Mesendoderm (in vitro differentiated cells): Measurements from ENCODE around the gene TNFRSF9.
"Not testable (repeated sequence)": the region's sequence is repeated elsewhere in the genome, so short reads cannot be mapped to it uniquely, and the experiment has no call there.

Source experiments
- DNase-seq: peaks from one replicate; pipeline ENCODE4 v3.0.0; 2013
- H2AK5ac ChIP-seq: 2 replicates; pipeline ENCODE4 v1.6.1; 2013; ENCODE audit warnings: low read length, inconsistent platforms
- H2BK120ac ChIP-seq: 2 replicates; pipeline ENCODE4 v1.6.1; 2013; ENCODE audit warnings: low read depth, mild to moderate bottlenecking, low read length, moderate library complexity, mixed read lengths
- H2BK15ac ChIP-seq: replicated peaks from 2 replicates; pipeline ENCODE4 v1.6.1; 2013; ENCODE audit warnings: low read depth, mild to moderate bottlenecking, moderate library complexity
- H2BK5ac ChIP-seq: 2 replicates; pipeline ENCODE4 v1.6.1; 2013; ENCODE audit warnings: low read length, inconsistent platforms
- H3K18ac ChIP-seq: 2 replicates; pipeline ENCODE4 v1.6.1; 2013; ENCODE audit warnings: mild to moderate bottlenecking, low read length, mixed read lengths
- H3K23ac ChIP-seq: one replicate; pipeline ENCODE4 v1.6.1; 2013; ENCODE audit warnings: low read length
- H3K27ac ChIP-seq: 2 replicates; pipeline ENCODE4 v1.5.1; 2013; ENCODE audit warnings: low read depth, mild to moderate bottlenecking, inconsistent platforms, low read length, moderate library complexity
- H3K27me3 ChIP-seq: 2 replicates; pipeline ENCODE4 v1.6.1; 2013; ENCODE audit warnings: low read length, control low read depth, mild to moderate bottlenecking, inconsistent platforms; ENCODE audit not compliant: insufficient read depth, poor library complexity
- H3K36me3 ChIP-seq: 2 replicates; pipeline ENCODE4 v1.6.1; 2013; ENCODE audit warnings: low read length, inconsistent platforms; ENCODE audit not compliant: control insufficient read depth, insufficient read depth
- H3K4ac ChIP-seq: one replicate; pipeline ENCODE4 v1.6.1; 2013; ENCODE audit warnings: low read depth, mild to moderate bottlenecking, low read length, moderate library complexity
- H3K4me1 ChIP-seq: 2 replicates; pipeline ENCODE4 v1.6.1; 2013; ENCODE audit warnings: low read depth, low read length, inconsistent platforms; ENCODE audit not compliant: control insufficient read depth
- H3K4me2 ChIP-seq: 2 replicates; pipeline ENCODE4 v1.6.1; 2013; ENCODE audit warnings: low read length
- H3K4me3 ChIP-seq: 2 replicates; pipeline ENCODE4 v1.5.1; 2013; ENCODE audit warnings: mild to moderate bottlenecking, low read length
- H3K56ac ChIP-seq: one replicate; pipeline ENCODE4 v1.6.1; 2013; ENCODE audit warnings: low read length
- H3K79me1 ChIP-seq: 2 replicates; pipeline ENCODE4 v1.6.1; 2013; ENCODE audit warnings: low read length, inconsistent platforms
- H3K79me2 ChIP-seq: 2 replicates; pipeline ENCODE4 v1.6.1; 2013; ENCODE audit warnings: mild to moderate bottlenecking, low read length; ENCODE audit not compliant: control insufficient read depth, insufficient read depth
- H3K9ac ChIP-seq: 2 replicates; pipeline ENCODE4 v1.6.1; 2013; ENCODE audit warnings: low read length, inconsistent platforms
- H4K5ac ChIP-seq: one replicate; pipeline ENCODE4 v1.6.1; 2013; ENCODE audit warnings: low read length
- H4K8ac ChIP-seq: one replicate; pipeline ENCODE4 v1.6.1; 2013; ENCODE audit warnings: low read depth, mild to moderate bottlenecking, control low read depth, low read length, moderate library complexity
- WGBS: extraction: QIAGEN DNeasy Blood & Tissue Kit; methylation state at CpG from one replicate; pipeline ENCODE4 v1.1.7; 2013; ENCODE audit warnings: low lambda C conversion rate, missing lambda C conversion rate; ENCODE audit not compliant: insufficient coverage; ENCODE audit errors: extremely low coverage; 5-methylcytosine and 5-hydroxymethylcytosine counted together

TNFRSF9 gene

DNA sequence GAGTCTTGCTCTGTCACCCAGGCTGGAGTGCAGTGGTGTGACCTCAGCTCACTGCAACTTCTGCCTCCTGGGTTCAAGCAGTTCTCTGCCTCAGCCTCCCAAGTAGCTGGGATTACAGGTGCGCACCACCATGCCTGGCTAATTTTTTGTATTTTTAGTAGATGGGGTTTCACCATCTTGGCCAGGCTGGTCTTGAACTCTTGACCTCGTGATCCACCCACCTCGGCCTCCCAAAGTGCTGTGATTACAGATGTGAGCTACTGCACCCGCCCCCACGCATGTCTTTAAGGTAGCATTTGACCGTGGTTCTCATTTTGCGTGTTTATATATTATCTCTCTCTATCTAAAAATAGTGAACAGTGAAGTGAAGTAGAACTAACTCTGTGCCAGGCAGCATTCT, 23.2 kb upstream of the TNFRSF9 start:
- not testable (repeated sequence) for H3K79me1 ChIP-seq, H3K23ac ChIP-seq, H3K27ac ChIP-seq, DNase-seq, H2BK5ac ChIP-seq, H3K4me1 ChIP-seq, H4K8ac ChIP-seq, H3K18ac ChIP-seq, H3K9ac ChIP-seq, H4K5ac ChIP-seq, H3K56ac ChIP-seq, H3K36me3 ChIP-seq, H2AK5ac ChIP-seq, H2BK120ac ChIP-seq, H3K4ac ChIP-seq, H3K4me3 ChIP-seq, H3K4me2 ChIP-seq, H3K27me3 ChIP-seq, H2BK15ac ChIP-seq
- H3K79me2 ChIP-seq = peaks cover 25% of the 10 kb centered on the region
- WGBS = no CpG with 5 or more reads among the region's 7 CpGs

GRCh38 chr1:7963378-7963730, 22.7 kb upstream of the TNFRSF9 start:
- H3K9ac ChIP-seq, H4K8ac ChIP-seq, H3K27me3 ChIP-seq, H3K23ac ChIP-seq, H2BK5ac ChIP-seq, H4K5ac ChIP-seq, H3K4me1 ChIP-seq, H3K79me1 ChIP-seq, DNase-seq, H3K56ac ChIP-seq, H2BK15ac ChIP-seq, H2AK5ac ChIP-seq, H2BK120ac ChIP-seq, H3K4me2 ChIP-seq, H3K4me3 ChIP-seq, H3K4ac ChIP-seq, H3K36me3 ChIP-seq, H3K18ac ChIP-seq, H3K27ac ChIP-seq: not testable (repeated sequence)
- WGBS = no CpG with 5 or more reads among the region's 12 CpGs
- peaks cover 25% of the 10 kb centered on the region for H3K79me2 ChIP-seq

DNA sequence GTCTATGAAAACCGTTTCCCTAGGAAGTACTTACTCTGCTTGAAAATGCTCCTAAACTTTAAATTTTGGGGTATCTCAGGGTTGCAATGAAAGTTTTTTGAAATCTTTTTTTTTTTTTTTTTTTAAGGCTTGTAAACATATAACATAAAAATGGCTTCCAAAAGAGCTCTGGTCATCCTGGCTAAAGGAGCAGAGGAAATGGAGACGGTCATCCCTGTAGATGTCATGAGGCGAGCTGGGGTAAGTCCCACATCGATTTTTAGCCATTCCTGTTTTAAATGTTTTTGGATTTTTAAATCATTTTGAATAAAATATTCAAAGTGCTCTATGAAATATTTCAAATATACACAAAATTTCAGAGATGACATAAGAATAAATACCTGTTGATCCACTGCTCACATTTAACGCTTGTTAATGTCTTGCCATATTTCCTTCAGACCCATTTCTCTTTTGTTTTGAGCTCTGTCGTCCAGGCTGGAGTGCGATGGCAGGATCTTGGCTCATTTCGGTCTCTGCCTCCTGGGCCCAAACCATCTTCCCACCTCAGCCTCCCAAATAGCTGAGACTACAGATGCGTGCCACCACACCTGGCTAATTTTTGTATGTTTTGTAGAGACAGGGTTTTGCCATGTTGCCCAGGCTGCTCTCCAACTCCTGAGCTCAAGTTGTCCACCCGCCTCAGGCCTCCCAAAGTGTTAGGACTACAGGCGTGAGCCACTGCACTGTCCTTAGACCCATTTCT, 22.2 kb upstream of the TNFRSF9 start:
- no peak overlapping the region for H3K23ac ChIP-seq
- no peak for DNase-seq
- no peaks in the 10 kb centered on the region for H3K27me3 ChIP-seq
- H3K18ac ChIP-seq = no peak overlapping the region
- H3K4me1 ChIP-seq = peaks cover 2% of the 10 kb centered on the region
- no peak overlapping the region for H4K5ac ChIP-seq
- H3K56ac ChIP-seq = peak overlapping the region; percentile 2
- H3K4me3 ChIP-seq = no peak overlapping the region
- H2BK5ac ChIP-seq = no peak overlapping the region
- H3K4ac ChIP-seq = no peak overlapping the region
- H3K4me2 ChIP-seq = peak overlapping the region; percentile 39
- H2BK15ac ChIP-seq = no peak overlapping the region
- H3K79me2 ChIP-seq = peaks cover 25% of the 10 kb centered on the region
- no peak overlapping the region for H2AK5ac ChIP-seq
- no peak overlapping the region for H2BK120ac ChIP-seq
- no CpG with 5 or more reads among the region's 11 CpGs for WGBS
- peaks cover 5% of the 10 kb centered on the region for H3K36me3 ChIP-seq
- H3K79me1 ChIP-seq = peaks cover 5% of the 10 kb centered on the region
- H4K8ac ChIP-seq = no peak overlapping the region
- H3K9ac ChIP-seq = peak overlapping the region; percentile 96
- no peak overlapping the region for H3K27ac ChIP-seq

GRCh38 chr1:7962014-7962335, 21.3 kb upstream of the TNFRSF9 start:
- Histone ChIP-seq H3K18ac (no peak overlapping the region), H3K4me3 (peak overlapping the region; percentile 77), H2AK5ac (no peak overlapping the region), H2BK15ac (no peak overlapping the region), H3K36me3 (peaks cover 5% of the 10 kb centered on the region), H3K4me2 (peak overlapping the region; percentile 39), H3K23ac (no peak overlapping the region), H4K8ac (no peak overlapping the region), H3K4ac (no peak overlapping the region), H3K27ac (no peak overlapping the region), H3K4me1 (peaks cover 2% of the 10 kb centered on the region), H3K79me1 (peaks cover 5% of the 10 kb centered on the region), H3K56ac (peak overlapping the region; percentile 98), H3K79me2 (peaks cover 22% of the 10 kb centered on the region), H2BK5ac (no peak overlapping the region), H3K9ac (peak overlapping the region; percentile 96), H4K5ac (no peak overlapping the region), H3K27me3 (no peaks in the 10 kb centered on the region), H2BK120ac (no peak overlapping the region)
- no CpG with 5 or more reads among the region's 10 CpGs for WGBS
- no peak for DNase-seq

- no CpG with 5 or more reads among the region's 81 CpGs for WGBS
- Histone ChIP-seq H4K5ac (no peak within 1 kb of the TSS), H3K27ac (peak within 1 kb of the TSS; percentile 81), H3K9ac (peak within 1 kb of the TSS; percentile 96), H3K56ac (peak within 1 kb of the TSS; percentile 98), H3K79me2 (peaks cover 22% of the 10 kb centered on the region), H2BK15ac (no peak within 1 kb of the TSS), H2BK120ac (no peak within 1 kb of the TSS), H2BK5ac (peak within 1 kb of the TSS; percentile 85), H3K4ac (peak within 1 kb of the TSS; percentile 95), H4K8ac (no peak within 1 kb of the TSS), H3K4me2 (peak within 1 kb of the TSS; percentile 39), H3K36me3 (peaks cover 5% of the 10 kb centered on the region), H3K23ac (no peak within 1 kb of the TSS), H2AK5ac (no peak within 1 kb of the TSS), H3K4me3 (peak within 1 kb of the TSS; percentile 77), H3K79me1 (peaks cover 5% of the 10 kb centered on the region), H3K4me1 (peaks cover 2% of the 10 kb centered on the region), H3K18ac (peak within 1 kb of the TSS; percentile 88), H3K27me3 (no peaks in the 10 kb centered on the region)
- peak; percentile 100 for DNase-seq
These were observed 20.8 kb upstream of the TNFRSF9 start, which contains the start of gene PARK7 for GRCh38 chr1:7961216-7962013. Gene PARK7 (plus strand): TSS chr1:7961711. CDS start chr1:7962786, 1,075 bp downstream.
